HG03342 (cell line): ENCODE measurements around the gene WIZ.

Source experiments
- ATAC-seq: cut with Tn5 transposase; IDR thresholded peaks from one replicate; pipeline ENCODE4 v1.9.1; 2021; ENCODE audit warnings: mild to moderate bottlenecking, moderate library complexity; ENCODE audit not compliant: unreplicated experiment

Gene WIZ

DNA sequence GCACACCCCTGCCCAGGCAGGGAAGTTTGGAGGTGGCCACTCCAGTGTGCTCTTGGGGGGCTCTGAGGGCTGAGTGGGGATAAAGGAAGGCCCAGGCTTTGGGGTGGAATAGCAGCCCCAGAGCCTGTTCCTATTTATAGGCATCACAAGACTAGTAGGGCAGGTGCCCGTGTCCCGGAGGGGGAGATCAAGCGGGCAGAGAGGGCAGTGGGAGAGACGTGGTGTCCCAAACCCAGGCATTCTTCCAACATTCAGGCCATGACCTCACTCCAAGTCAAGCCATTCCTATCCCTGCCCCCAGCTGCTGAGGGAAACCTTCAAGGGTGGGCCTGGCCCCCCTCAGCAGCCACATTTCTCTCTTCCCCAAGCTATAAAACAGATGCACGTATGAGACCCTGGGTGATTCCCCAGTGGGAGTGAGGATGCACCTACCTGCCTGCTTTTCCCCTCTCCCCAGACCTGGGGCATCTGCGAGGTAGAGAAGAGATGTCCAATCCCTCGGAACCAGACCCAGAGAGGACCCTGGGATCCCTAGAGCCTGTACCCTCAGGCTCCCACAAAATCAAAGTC lies 3.9 kb downstream of the WIZ start:
- ATAC-seq = no peak

DNA sequence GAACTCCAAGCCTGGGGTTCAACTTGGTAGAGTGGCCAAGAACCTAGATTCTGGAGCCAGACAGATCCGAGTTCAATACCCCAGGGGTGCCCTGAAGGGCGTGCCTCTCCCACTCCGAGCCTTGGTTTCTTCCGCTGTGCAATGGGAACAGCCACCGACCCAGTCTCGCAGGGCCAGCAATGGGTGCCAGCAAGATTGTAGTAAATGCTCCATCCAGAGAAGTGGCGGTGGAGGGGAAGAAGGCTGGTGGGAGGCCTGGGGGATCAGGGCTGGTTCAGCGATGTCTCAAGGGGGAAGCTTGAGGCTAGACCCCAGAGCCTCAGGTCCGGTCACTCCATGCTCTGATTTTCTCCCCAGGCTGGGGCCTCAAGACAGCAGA lies 4.5 kb downstream of the WIZ start:
- no peak for ATAC-seq

DNA sequence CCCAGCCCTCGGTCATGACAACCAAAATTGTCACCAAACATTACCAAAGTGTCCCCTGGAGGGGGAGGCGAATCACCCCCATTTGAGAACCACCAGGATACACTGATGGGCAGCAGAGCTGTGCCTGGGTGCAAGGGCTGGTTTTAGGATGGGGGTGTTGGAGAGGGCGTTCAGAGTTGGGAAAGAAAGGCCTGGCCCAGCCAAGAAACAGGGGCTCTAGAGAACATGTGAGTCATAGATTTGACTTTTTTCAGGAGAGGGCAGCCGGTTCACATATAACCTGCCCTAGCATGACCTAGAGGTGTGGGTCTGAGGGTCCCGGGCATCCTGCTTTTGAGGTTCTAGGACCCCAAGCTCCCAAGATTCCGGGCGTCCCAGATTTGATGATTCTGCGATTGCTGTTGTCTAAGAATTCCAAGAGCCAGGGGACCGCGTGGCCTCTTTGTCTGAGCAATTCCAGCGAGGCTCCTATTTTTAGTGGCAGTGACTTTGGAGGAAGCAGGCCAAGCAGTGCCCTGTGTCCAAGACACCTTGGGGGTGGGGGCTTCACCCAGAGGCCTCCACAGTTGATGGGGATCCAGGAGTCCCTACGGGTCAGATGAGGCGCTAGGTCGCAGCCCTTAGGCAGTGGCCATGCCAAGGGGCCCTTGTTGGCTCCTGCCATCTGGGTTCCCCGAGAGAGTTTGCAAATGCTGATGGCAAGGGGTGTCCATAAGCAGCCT lies 5.1 kb downstream of the WIZ start:
- ATAC-seq = no peak

DNA sequence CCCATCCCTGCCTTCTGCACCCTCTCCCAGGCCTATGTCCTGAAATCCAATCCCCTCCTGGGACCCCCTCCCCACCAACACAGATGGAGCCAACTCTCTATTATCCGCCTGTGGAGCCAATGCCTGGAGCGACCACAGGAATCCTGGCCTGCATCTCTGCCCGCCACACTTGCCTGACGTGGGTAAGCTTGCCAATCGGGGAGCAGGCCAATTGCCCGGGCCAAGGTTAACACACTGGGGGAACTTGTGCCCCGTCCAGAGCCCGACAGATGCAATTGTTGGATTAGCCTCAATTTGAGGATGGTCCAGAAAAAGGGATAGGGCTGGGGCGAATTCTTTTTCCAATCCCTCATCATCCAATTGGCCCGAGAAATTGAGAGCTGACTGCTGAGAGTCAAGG lies 5.9 kb downstream of the WIZ start:
- ATAC-seq = no peak

DNA sequence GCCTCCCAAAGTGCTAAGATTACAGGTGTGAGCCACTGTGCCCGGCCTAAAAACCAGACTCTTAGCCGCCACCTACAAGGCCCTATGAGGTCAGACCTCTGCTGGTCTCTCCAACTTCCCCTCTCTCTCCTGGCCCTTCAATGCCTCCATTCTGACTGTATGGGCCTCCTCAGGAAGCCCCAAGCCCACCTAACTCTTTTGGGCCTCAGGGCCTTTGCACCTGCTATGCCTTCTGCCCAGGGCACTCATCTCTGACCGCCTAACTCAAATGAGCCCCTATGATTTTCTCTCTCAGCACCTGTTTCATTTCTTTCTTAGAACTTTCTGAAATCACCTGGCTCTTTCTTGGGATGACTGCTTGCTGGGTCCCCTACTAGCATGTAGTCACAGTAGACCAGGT lies 6.4 kb downstream of the WIZ start:
- ATAC-seq = no peak

DNA sequence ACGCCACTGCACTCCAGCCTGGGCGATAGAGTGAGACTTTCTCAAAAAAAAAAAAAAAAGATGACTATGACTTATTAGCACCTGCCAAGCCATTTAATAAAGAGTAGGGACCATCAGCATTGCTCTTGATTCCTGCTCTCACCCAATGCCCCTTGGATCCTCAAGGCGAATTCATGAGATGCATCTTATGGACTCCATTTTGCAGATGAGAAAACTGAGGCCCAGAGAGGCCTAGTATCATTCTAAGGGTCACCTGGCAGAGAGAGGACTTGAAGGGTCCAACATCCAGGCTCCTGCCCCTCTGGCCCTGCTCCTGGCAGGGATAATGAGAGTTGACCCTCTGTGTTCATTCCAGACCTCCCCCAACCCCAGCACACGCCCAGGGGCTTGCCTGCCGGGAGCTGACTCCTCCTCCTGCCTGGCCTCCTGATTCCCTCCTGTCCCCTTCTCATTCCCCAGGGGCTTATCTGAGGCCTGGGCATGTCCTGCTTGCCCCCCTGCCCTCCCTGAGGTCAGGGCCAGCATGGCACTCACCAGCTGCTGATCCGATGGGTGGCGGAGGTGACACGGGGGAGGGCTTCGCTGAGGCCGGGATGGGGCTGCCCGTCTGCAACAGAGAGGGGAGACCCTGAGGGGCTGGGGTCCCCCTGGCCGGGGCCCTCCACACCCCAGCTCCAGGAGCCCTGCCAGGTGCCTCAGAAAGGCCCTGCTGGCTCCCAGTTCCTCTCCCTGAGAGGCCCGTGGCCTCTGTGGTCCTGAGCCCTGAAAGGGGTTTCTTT lies 7.4 kb downstream of the WIZ start:
- ATAC-seq = no peak

DNA sequence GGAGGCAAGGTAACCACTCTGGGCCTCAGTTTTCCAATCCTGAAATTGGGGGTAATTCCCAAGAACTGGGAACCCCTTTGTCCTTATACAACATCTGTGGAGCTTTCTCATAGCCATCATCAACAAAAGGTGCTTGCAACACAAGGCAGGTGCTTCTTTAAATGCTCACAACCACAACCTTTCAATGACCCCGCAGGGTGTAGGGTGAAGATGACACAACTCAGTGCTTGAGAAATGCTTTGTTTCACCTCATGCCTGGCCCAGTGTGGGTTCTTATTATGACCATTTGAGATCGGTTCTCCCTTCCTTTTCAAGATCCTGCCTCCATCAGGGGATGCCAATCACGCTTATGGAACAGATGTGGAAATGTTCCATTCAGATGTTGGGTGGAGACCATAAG lies 8.4 kb downstream of the WIZ start:
- no peak for ATAC-seq

DNA sequence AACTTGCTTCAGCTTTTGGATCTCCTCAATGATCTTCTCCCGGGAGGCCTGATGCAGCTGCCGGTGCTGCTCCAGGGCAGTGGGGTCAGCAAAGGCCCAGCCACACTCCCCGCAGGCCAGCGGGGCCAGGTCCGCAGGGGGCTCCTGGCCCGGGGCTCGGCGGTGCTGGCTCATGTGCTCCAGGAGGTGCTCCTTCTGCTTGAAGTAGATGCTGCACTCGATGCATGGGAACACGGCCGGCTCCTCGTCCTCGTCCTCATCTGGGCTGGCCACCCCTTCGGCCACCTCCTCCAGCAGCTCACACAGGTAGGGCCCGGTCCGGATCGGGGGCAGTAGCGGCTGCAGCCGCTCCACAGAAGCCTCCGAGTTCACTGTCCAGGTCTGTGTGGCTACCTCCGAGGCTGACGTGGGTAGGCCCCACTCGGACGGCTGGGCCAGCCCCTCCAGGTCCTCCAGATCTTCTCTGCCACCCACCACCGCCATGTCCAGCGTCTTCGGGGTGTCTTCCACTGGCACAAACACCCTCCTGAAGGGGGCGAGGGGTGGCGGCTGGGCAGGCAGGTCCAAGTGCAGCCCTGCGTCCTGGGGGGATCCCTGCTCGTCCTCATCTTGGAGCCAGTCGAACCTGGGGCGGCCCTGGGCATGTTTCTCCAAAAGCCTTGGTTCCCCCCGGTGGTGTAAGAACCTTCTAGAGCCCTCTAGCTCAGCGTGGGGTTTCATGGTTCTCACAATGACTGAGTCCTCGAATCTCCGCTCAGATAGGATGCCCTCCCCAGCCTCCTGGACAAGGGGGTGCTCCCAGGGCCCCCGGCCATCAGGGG lies 9.7 kb downstream of the WIZ start:
- no peak for ATAC-seq

DNA sequence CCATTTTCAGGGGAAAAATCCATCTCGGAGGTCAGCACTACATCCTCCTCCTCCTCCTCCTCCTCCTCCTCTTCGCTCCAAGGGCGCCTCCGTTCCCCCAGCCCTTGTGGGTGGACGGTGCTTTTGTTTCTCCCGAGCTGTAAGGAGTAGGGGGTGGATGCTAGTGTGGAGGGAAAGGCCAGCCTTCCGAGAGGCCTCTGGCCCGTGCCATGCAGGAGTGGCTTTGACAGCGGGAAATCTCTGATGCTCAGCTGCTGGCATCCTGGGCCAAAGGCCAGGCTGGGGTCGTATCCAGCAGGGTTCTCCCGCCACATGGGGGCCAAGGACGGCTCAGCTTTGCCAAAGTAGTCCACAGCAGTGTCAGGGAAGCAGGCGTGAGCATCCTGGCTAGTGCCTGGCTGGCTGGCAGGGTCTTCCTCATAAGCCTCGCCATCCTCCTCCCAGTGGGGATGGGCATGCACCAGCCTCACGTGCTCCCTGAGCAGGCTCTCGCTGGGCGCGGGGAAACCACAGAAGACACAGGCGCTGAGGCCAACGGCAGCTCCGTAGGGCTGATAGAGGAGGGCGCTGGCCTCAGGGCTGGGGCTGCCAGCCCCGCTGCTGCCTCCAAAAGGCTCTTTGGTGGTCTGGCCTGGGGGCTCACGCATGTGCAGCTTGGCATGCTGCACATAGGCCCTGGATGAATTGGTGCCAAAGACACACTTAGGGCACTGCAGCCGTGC lies 10.5 kb downstream of the WIZ start:
- no peak for ATAC-seq

DNA sequence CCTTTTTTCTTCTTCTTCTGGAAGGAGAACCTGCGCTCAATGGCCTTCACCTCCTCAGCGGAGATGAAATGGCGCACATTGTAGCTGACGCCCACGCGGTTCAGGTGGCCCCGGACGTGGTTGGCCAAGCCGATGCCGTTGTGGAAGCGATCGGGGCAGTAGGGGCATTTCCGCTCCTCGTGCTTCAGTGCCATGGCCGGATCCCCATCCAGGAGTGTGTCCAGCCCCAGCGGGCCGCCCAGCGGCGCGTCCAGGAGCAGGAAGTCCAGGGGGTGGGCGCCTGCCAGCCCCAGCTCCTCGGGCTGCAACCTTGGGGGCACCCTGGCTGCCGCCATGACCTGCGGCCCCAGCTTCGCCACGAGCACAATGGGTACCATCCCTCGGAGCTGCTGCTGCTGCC lies 11.2 kb downstream of the WIZ start:
- no peak for ATAC-seq

DNA sequence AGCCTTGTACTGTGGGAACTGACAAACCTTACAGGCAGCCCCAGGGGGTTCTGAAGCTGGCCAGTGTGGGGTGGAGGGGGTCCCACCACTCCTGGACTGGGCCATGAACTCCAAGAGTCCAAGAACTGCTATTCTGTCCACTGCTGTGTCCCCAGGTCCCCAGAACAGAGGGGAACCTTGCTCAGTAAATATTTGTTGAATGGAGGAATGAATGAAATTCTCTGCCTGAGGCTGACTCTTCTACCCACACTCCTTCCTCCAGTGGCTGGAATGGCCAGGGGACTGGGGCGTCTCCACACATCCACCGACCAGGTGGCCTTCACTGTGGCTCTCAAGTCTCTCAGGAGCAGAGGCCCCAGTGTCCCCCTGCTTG lies 11.6 kb downstream of the WIZ start:
- ATAC-seq = no peak

DNA sequence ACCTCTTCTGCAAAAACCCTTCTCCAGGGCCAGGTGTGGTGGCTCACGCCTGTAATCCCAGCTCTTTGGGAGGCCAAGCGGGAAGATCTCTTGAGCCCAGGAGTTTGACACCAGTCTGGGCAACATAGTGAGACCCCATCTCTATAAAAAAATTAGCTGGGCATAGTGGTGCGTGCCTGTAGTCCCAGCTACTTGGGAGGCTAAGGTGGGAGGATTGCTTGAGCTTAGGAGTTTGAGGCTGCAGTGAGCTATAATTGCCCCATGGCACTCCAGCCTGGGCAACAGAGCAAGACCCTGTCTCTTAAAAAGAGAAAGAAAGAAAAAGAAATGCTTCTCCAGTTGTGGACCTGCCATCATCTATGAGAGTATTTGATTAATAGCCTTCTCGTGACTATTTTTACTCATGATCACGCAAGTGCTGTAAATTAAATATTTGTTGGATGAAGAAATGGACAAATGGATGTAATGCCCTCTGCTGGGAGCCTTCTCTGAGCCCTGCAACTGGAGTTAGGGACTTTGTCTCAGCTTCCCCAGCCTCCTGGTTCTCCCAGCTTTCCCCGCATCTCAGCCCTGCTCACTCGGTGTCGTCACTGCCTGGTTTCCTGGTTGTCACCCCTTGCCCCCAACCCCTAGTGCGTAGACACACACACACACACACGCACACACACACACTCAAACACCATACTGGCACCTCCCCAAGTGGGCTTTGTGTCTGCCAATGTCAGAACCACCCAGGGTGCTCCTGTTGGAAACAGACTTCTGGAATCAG lies 12.2 kb downstream of the WIZ start:
- ATAC-seq = no peak

DNA sequence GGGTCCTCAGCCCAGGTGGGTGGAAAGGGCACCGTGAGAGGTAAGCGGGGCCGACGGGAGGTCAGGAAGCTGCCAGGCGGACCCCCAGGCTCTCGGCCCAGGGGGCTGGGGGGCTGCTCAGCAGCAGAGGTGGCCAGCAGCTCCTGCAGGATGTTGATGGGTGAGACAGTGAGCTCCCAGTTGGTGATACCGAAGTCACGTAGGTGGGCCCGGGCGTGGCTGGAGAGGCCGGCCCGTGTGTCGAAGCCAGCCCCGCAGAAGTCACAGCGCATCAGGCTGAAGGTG lies 13.0 kb downstream of the WIZ start:
- no peak for ATAC-seq

DNA sequence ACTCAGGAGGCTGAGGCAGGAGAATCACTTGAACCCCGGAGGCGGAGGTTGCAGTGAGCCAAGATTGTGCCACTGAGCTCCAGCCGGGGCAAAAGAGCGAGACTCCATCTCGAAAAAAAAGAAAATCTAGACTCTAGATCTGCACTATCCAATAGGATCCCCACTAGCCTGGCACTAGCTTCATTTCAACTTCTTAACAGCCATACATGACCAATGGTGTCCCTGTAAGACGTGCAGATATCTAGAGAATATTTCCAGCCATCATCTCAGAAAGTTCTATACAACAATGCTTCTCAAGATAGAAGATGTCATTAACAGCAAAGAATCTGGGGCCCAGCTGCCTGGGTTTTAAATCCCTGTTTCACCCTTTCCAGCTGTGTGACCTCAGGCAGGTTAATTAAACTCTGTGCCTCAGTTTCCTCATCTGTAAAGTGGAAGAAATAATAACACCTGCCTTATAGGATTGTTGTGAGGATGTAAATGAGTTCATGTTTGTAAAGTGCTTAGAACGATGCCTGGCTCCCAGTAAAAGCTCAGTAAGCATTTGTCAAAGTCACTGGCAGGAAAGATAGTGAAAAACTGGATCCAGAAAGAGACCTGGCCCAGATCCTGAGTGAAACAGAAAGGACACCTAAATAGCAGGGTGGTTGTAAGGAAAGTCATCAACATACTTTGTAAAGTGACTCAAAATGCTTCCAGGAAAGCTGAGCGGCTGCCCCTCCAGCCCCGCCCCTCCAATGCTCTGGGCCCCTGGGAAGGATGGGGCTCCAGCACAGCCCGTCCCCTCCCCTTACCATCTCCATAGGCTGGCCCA lies 13.5 kb downstream of the WIZ start:
- ATAC-seq = no peak

DNA sequence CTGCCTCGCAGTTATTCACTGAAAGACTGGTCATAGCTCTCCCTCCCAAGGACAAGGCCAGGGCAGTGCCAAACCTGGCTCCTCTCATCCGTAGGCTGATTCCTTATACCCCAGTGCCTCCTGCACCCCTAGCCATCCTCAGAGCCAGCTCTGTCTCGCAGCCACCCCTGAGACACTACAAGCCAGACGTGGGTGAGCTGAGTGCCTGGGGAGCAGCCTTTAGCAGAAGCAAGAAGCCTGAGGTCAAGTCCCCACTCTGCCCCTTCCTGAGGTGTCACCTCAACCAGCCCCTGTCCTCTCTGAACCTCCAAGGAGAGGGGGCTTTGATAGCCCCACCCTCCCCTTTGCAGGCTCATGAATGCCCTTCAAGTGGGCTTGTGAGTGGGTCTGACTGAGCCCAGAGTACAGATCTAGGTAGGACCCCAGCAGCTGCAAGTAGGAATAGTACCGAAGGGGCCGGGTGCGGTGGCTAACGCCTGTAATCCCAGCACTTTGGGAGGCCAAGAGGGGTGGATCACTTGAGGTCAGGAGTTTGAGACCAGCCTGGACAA lies 16.2 kb downstream of the WIZ start:
- ATAC-seq = no peak

DNA sequence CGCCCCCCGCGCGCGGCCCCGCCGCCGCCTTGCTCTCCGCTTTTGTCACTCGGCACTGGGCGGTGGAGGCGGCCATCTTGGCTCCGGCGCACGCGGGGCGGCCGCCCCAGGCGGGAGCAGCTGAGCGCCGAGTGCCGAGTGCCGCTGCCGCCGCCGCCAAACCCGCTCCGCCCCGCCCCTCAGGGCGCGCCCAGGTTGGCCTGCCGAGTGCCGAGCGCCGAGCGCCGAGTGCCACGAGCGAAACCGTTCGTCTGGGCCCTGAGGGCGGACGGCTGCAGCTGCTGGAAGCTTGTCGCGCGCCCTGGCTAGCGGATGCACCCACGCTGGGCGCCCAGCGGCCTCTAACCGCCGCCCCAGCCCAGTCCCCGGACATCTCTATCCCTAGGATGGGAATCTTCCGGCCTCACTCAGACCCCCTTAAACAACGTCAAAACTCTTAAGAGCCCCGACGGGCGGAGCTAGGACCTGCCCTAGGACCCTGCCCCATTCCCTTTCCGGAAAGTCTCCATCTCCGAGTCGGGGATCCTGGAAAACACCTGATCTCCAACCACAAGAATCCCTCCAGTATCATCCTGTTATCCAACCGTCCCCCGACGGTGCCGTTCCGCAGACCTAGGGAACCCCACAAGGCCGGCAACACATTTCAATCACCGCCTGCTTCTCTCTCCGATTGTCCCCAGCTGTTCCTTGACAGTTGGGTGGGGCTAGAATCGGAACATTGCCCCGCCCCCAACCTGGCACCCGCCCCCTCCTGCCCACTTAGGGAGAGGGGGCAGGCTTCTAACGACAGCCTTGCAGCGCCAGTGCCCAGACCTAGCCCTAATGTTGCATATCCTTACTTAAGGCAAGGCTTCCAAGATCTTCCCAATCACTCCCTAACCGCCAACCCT lies 16.9 kb downstream of the WIZ start:
- ATAC-seq = no peak

DNA sequence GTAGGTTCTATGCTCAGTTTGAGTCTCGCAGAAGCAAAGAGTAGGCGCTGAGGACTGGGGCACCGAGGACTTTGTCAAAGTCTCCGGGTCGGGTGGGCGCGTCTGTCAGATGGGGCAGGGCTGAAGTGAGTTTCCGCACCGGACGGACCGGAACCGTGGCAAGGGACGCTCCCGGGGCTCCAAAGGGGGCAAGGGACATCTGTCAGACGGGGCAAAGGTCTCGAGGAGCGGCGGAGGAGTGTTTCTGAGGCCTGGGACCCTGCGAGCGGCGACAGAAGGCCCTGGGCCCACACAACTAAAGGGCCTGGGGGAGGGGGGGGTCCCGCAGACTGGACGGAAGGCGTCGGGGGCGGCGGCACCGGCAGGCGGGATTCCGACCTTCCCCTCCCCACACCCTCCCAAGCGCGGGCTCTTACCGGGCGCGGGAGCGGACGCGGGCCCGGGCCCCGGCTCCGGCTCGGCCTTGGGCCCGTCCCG lies 17.7 kb downstream of the WIZ start:
- ATAC-seq = no peak

DNA sequence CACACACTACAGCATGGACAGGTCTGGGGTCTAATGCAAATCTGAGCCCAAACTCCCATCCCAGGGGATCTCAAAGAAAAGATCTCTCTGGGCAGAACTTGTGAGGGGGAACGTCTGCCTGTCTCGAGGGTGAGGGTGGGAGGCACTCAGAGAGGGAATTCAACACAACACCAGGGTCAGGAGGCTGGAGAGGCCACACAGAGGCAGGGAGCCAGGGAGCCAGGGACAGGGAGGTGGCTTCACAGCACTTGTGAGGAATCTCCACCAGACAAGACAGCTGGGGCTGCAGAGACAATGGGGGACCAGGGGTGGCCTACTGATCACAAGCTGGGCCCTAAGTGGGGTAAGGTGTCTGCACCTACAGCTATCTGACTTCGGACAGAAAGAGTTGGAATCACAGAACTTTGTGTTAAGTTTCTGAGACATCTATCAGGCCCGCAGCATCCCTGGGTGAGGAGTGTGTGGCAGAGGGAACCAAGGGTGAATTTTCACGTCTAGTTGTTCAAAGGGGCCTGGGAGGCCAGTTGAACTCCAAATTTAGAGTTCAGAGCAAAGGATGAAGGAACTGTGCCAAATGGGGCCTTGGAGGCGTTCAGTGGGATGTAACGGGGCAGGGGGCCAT lies 18.2 kb downstream of the WIZ start:
- no peak for ATAC-seq
